ENCODE results near the gene RPA3. TPM values are rescaled to one million over a fixed set of nuclear protein-coding genes. Genes with fewer than 3 reads are reported as not detected.

The RPA3 gene
- total RNA-seq, 1 donor from 2014 or later, result 20.7 TPM

DNA sequence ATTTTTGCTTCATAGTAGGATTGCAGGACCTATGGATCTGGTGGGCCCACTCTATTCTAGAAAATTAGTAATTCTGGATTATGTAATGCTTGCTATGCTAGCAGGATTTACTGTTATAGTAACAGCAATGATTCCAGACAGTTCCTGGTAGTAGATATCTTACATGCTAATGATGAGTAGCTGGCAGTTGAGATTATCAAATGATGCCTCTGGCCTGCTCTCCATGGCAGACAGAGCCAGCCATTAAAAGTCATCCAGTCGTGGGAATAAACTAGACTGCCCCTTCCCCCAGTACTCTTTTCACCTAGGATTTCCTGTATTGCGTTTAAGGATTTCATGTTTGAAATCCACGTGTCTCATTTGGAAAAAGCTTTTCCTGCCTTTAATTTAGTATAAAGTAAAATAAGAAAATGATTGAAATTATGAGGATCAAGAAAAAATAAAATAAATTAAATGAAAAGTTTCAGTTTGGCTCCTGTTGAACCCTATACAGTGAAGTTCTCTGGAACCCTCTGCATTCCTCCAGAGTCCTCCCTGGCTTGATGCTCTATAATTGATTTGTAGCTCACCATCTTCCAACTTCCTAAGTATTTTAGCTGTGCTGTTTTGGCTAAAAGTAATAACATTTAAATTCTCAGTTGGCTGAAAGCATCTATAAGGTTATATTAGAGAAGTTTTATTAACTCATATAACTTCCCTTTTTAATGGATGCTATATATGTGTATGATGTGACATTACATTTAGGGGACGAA is 63.3 kb downstream of the RPA3 start:
- H3K36me3 Mint-ChIP-seq (ENCODE audit: unreplicated experiment), result peaks cover 15% of the 10 kb centered on the region
- TF ChIP-seq CTCF (IDR thresholded peaks at IDR 0.05; ENCODE audit: partially characterized antibody, unreplicated experiment), result no peak
- peaks cover 5% of the 10 kb centered on the region for H3K9me3 Mint-ChIP-seq (ENCODE audit: unreplicated experiment)
- H3K27ac Mint-ChIP-seq (ENCODE audit: unreplicated experiment), result no peak overlapping the region
- H3K4me1 Mint-ChIP-seq (ENCODE audit: low read depth, unreplicated experiment), result peaks cover 4% of the 10 kb centered on the region
- peaks cover 2% of the 10 kb centered on the region for H3K27me3 Mint-ChIP-seq (ENCODE audit: unreplicated experiment)
- H3K4me3 Mint-ChIP-seq (ENCODE audit: unreplicated experiment), result no peak overlapping the region
- DNase-seq, result no peak

DNA sequence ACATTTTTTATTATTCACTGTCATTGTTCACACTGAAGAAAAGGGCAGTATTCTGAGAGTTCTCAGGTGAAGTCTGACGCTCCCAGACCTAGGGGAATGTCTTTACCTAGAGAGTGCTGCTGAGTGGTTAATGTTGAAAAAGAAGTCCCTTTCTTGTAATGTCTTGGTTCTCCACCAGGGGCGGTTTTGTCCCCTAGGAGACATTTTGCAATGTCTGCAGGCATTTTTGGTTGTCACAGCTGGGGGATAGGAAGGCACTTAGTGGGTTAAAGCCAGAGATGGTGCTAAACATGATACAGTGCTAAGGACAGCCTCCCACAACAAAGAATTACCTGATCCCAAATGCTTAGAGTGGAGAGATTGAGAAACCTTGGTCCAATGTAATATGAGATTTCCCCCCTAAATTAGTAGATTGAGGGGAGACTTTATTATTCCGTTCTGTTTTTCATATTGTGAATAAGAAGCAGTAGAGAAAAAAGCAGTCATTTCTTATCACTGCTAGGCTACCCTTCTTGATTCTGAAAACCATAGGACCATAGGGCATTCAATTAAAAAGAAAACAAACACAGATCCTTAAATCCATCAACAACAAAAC is 64.7 kb downstream of the RPA3 start:
- Mint-ChIP-seq H3K27me3 (ENCODE audit: unreplicated experiment) (peaks cover 2% of the 10 kb centered on the region), H3K9me3 (ENCODE audit: unreplicated experiment) (no peaks in the 10 kb centered on the region), H3K4me3 (ENCODE audit: unreplicated experiment) (no peak overlapping the region), H3K36me3 (ENCODE audit: unreplicated experiment) (peaks cover 4% of the 10 kb centered on the region), H3K27ac (ENCODE audit: unreplicated experiment) (no peak overlapping the region), H3K4me1 (ENCODE audit: low read depth, unreplicated experiment) (peaks cover 4% of the 10 kb centered on the region)
- peak; percentile 86 for TF ChIP-seq CTCF (IDR thresholded peaks at IDR 0.05; ENCODE audit: partially characterized antibody, unreplicated experiment)
- peak; percentile 38 for DNase-seq

DNA sequence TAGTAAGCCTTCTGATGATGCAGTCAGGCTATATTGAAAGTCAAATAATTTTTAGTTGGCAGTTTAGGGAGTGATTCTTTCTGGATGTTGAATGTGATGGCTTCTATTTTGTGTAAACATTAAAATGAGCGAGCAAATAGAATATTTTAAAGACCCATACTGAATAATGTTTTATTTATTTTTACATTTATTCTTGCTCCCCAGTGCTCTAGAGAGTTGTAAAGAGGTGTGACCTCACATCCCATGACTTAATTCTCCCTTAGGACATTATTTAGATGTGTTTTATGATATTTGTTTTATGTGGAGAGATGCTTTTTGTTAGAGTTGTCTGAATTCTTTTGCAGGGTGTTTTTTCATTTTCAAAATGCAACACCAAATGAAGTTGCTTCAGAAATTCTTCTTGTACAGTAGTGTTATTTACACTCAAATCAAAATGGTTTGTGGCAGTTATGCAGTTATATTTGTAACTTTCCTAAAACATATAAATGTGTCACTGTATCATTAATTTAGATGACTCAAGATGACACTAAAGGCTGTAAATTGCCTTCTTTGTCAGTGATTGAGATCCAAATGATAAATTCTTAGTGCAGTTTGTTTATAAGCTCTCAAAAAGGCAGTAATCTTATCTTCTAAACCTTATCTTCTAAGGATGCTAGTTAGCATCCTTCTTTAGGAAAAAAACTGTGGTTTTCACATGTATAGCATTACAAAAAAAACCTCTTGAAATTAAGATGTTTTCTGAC is 65.4 kb downstream of the RPA3 start:
- H3K36me3 Mint-ChIP-seq (ENCODE audit: unreplicated experiment), result peaks cover 4% of the 10 kb centered on the region
- peaks cover 6% of the 10 kb centered on the region for H3K4me1 Mint-ChIP-seq (ENCODE audit: low read depth, unreplicated experiment)
- H3K27ac Mint-ChIP-seq (ENCODE audit: unreplicated experiment), result no peak overlapping the region
- no peak for TF ChIP-seq CTCF (IDR thresholded peaks at IDR 0.05; ENCODE audit: partially characterized antibody, unreplicated experiment)
- H3K27me3 Mint-ChIP-seq (ENCODE audit: unreplicated experiment), result peaks cover 2% of the 10 kb centered on the region
- no peak overlapping the region for H3K4me3 Mint-ChIP-seq (ENCODE audit: unreplicated experiment)
- DNase-seq, result no peak
- H3K9me3 Mint-ChIP-seq (ENCODE audit: unreplicated experiment), result no peaks in the 10 kb centered on the region

GRCh38 chr7:7651479-7651878 is 66.9 kb downstream of the RPA3 start:
- Mint-ChIP-seq H3K4me1 (ENCODE audit: low read depth, unreplicated experiment) (peaks cover 6% of the 10 kb centered on the region), H3K27ac (ENCODE audit: unreplicated experiment) (no peak overlapping the region), H3K36me3 (ENCODE audit: unreplicated experiment) (no peaks in the 10 kb centered on the region), H3K27me3 (ENCODE audit: unreplicated experiment) (no peaks in the 10 kb centered on the region), H3K9me3 (ENCODE audit: unreplicated experiment) (no peaks in the 10 kb centered on the region), H3K4me3 (ENCODE audit: unreplicated experiment) (no peak overlapping the region)
- TF ChIP-seq CTCF (IDR thresholded peaks at IDR 0.05; ENCODE audit: partially characterized antibody, unreplicated experiment), result no peak
- no peak for DNase-seq

Data from glutamatergic neuron (in vitro differentiated cells).